NCI-H345 (cell line): Measurements from ENCODE around the gene PCDHB3.
"Not testable (repeated sequence)": the region's sequence is repeated elsewhere in the genome, so short reads cannot be mapped to it uniquely, and the experiment has no call there.

ENCODE experiments used
- DNase-seq: peaks from one replicate; lab custom pipeline; 2025; lab: John Stamatoyannopoulos, UW

Gene PCDHB3

DNA sequence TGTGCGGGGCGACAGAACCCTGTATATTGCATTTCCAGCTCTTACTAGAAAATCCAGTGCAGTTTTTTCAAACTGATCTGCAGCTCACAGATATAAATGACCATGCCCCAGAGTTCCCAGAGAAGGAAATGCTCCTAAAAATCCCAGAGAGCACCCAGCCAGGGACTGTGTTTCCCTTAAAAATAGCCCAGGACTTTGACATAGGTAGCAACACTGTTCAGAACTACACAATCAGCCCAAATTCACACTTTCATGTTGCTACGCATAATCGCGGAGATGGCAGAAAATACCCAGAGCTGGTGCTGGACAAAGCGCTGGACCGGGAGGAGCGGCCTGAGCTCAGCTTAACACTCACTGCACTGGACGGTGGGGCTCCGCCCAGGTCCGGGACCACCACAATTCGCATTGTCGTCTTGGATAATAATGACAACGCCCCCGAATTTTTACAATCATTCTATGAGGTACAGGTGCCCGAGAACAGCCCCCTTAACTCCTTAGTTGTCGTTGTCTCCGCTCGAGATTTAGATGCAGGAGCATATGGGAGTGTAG lies 35.5 kb downstream of the PCDHB3 start:
- no peak for DNase-seq

DNA sequence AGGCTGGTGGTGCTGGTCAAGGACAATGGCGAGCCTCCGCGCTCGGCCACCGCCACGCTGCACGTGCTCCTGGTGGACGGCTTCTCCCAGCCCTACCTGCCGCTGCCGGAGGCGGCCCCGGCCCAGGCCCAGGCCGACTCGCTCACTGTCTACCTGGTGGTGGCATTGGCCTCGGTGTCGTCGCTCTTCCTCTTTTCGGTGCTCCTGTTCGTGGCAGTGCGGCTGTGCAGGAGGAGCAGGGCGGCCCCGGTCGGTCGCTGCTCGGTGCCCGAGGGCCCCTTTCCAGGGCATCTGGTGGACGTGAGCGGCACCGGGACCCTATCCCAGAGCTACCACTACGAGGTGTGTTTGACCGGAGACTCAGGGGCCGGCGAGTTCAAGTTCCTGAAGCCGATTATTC lies 37.1 kb downstream of the PCDHB3 start:
- not testable (repeated sequence) for DNase-seq

DNA sequence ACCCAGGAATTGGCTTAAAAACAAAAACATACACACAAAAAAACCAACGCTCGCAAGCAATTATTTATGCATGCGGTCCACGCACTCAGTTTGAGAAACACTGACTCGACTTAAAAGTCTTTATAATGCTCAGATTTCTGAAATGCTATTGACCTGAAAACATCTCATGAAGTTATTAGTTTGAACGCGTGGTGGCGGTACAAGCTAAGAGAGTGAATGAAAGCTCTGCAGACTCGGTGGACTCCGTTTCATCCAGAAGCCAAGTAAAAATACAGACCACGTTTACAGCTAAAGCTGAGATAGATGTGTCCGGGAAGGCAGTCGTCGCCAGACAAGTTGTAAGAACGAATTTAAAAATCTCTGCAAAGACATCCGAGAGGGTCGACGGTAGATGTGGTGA lies 49.5 kb downstream of the PCDHB3 start, which contains the start of gene PCDHB6:
TSS of gene PCDHB6 (plus strand) at position 246 of the 400 bp plus-strand sequence. CDS start 201 bp downstream, outside the sequence.
- DNase-seq = no peak

DNA sequence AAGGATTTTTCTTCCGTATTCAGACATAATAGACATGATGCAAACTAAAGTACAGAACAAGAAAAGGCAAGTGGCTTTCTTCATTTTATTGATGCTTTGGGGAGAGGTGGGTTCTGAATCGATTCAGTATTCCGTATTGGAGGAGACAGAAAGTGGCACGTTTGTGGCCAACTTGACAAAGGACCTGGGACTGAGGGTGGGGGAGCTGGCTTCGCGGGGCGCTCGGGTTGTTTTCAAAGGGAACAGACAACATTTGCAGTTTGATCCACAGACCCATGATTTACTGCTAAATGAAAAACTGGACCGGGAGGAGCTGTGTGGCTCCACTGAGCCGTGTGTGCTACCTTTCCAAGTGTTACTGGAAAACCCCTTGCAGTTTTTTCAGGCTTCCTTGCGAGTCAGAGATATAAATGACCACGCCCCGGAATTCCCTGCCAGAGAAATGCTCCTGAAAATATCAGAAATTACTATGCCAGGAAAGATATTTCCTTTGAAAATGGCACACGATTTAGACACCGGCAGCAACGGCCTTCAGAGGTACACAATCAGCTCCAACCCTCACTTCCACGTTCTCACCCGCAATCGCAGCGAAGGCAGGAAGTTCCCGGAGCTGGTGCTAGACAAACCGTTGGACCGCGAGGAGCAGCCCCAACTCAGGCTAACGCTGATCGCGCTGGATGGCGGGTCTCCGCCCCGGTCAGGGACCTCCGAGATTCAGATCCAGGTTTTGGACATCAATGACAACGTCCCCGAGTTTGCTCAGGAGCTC lies 50.1 kb downstream of the PCDHB3 start:
- no peak for DNase-seq

DNA sequence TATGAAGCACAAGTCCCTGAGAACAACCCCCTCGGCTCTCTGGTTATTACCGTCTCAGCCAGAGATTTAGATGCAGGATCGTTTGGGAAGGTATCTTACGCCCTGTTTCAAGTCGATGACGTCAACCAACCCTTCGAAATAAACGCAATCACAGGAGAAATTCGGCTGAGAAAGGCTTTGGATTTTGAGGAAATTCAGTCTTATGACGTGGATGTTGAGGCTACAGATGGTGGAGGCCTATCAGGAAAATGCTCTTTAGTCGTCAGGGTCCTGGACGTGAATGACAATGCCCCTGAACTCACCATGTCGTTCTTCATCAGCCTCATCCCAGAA lies 50.7 kb downstream of the PCDHB3 start:
- no peak for DNase-seq

DNA sequence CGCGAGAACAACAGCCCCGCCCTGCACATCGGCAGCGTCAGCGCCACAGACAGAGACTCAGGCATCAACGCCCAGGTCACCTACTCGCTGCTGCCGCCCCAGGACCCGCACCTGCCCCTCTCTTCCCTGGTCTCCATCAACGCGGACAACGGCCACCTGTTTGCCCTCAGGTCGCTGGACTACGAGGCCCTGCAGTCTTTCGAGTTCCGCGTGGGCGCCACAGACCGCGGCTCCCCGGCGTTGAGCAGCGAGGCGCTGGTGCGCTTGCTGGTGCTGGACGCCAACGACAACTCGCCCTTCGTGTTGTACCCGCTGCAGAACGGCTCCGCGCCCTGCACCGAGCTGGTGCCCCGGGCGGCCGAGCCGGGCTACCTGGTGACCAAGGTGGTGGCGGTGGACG lies 51.4 kb downstream of the PCDHB3 start:
- DNase-seq = not testable (repeated sequence)

DNA sequence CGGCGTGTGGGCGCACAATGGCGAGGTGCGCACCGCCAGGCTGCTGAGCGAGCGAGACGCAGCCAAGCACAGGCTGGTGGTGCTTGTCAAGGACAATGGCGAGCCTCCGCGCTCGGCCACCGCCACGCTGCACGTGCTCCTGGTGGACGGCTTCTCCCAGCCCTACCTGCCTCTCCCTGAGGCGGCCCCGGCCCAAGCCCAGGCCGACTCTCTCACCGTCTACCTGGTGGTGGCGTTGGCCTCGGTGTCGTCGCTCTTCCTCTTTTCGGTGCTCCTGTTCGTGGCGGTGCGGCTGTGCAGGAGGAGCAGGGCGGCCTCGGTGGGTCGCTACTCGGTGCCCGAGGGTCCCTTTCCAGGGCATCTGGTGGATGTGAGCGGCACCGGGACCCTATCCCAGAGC lies 51.8 kb downstream of the PCDHB3 start:
- DNase-seq = not testable (repeated sequence)
